Measurements from ENCODE around the gene SMS.

GRCh38 chrX:21940356-21940829, at the start of gene SMS:
- no peak for TF ChIP-seq CTCF (IDR thresholded peaks at IDR 0.05)
- peak; percentile 62 for TF ChIP-seq POLR2A (IDR thresholded peaks at IDR 0.05)
- peak; percentile 5 for TF ChIP-seq POLR2AphosphoS5 (IDR thresholded peaks at IDR 0.05)
